ENCODE data around the gene C6orf52.
"Not testable (repeated sequence)": the region's sequence is repeated elsewhere in the genome, so short reads cannot be mapped to it uniquely, and the experiment has no call there.

The C6orf52 gene

DNA sequence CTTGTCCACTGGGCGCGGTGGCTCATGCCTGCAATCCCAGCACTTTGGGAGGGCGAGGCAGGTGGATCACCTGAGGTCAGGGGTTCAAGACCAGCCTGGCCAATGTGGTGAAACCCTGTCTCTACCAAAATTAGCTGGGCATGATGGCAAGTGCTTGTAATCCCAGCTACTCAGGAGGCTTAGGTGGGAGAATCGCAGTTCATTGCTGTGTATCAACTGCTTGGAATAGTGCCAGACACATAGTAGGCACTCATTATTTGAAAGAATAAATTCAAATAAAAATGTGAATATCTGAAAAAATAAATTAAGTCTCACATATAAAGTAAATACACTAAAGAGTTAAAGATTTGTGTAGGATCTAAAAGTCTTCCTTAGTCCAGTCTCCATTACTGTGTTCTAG, 2.2 kb upstream of the C6orf52 start:
- no peak for DNase-seq (ENCODE audit: low read depth)

DNA sequence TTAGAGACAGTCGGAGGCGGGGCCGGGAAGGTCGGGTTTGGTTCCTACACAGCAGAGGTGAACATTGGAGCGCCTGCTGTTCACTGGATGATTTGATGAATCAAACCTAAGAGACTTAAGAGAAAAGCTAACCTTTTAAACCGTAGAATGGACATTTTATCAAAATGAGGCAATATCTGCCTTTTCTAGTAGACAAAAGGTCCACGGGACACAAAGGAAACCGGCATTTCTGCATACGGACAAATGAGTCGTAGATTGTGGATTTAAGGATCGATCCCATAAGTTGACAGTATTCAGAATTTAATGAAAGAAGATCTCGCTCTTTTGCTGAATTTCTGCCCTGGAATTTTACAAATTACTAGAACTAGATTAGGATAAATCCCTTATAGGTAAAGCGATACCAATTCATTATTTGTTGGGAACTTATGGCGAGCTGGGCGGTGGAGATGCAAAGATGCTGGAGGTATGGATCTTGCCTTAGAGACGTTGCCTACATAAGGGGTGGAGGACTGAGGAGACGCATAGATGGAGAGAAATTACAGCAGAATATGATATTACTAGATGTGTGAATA, 756 bp upstream of the C6orf52 start:
- no peak for DNase-seq (ENCODE audit: low read depth)

DNA sequence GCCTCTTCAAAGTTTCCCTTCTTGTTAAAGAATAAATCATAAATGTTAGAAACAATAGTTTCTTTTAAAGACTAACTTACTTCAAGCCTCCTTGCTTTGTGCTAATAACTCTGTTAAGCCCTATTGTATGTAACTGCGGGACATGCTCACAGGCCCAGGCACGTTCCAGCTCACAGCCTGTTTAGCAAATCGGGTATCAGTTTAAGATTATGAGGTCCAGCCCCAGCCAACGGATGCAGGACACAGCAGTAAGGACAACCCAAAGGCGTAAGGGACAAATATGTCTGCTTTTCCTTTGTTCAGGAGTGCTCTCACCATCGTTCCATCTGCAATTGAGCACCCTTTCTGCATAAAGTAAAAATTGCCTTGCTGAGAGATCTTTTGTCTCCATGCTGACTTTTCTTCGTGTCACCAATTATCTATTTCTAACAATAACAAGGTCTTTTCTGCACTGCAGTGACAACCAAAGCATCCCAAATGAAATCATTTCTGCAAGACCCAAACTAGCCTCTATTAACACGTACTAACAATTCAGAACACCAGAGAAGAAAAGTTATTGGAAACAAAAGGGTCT, 1.4 kb downstream of the C6orf52 start:
- DNase-seq (ENCODE audit: low read depth): no peak

DNA sequence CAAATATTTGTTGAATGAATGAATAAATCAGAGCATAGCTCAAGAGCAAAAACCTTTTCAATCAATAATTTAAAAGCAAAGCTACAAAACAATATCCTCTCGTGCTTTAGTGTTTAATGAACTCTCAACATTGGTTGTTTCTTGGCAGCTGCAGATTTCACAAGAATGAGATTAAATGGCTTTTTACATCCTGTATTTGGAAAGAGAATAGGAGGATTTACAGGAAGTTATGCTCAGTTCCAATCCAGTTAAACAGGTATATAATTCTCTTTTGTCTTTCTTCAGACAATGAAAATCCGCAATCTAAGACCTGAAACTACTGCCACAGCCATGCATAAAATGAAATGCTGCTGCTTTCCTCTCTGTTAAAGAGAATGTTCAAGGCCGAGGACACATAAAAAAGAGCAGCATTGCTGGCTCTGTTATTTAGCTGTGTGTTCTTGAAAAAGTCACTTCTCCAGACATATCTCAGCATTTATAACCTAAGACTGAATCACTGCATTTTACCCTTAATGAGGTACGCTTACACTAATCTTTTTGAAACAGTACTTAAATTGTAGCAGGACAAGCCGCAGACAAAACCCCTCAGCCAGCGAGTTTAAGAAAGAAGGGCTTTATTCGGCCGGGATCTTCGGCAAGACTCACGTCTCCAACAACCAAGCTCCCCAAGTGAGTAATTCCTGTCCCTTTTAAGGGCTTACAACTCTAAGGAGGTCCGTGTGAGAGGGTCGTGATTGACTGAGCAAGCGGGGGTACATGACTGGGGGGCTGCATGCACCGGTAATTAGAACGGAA, 3.6 kb downstream of the C6orf52 start:
- DNase-seq (ENCODE audit: low read depth): no peak

DNA sequence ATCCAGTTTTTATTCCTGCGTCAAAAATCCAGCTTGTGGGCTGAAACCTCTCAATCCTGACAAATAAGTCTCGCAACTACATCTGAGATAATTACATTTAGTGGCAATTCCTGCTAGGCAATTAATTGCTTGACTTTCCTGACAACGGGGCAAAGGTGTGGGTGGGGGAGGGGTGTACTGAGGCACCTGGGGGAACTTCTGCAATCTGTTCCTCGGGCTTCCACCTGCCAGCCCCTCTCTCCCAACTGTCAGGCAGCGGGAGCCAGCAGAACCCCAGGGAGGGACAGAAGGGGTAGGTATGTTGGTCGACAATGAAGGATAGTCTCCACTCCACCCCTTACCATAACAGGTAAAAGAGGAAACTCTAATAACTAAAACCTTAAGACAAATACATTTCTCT, 6.8 kb downstream of the C6orf52 start:
- no peak for DNase-seq (ENCODE audit: low read depth)

DNA sequence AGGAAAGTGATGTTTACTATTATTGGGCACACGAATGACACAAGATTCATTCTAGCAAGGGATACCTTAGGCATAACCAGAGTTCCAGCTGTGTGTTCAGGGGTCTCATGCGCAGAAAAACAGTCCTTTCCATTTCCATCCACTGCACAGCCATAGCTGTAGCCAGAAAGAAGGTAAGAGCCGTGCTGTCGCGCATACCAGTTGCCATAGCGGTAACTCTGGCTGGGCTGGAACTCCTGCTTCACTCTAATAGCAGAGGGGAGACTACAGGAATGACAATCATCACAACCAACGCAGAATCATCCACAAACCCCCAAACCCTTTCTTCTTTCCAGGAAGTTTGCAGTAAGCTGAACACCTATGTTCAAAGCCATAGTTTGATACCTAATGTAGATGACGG, 7.5 kb downstream of the C6orf52 start:
- DNase-seq (ENCODE audit: low read depth): no peak

DNA sequence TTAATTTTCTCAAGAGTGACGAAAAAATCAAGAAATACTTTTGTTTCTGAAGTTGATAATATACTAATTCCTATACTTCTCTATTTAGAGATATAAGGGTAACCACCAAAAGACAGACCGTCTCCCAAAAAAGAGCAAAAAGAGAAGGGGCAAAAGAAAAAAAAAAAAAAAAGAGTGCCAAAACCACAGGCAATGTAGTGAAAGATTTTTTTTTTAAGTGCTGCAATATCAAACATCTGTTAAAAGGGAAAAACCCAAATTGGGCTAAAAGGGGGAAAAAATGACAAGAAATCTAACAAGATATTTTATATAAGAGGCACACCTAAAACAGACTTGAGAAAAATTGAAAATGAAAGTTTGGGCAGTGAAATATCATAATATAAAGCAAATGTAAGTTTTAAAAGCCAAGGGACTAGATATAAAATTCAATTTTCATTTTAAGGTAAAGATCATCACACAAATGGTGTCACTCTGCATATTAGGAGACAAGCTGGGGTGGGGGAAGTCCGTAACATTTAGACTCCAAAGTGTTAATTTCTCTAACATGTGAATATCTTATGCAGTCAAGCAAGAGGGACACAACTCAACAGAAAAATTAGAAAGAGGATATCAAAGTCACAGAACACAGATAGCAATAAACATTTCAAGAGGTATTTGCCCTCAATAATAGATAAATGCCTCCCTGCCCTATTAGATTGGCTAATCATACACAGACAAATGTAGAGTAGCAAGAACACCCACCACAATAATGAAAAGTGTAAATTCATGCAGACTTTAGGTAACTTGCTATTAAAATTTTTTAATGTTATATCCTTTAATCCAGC, 9.1 kb downstream of the C6orf52 start:
- DNase-seq (ENCODE audit: low read depth): no peak

DNA sequence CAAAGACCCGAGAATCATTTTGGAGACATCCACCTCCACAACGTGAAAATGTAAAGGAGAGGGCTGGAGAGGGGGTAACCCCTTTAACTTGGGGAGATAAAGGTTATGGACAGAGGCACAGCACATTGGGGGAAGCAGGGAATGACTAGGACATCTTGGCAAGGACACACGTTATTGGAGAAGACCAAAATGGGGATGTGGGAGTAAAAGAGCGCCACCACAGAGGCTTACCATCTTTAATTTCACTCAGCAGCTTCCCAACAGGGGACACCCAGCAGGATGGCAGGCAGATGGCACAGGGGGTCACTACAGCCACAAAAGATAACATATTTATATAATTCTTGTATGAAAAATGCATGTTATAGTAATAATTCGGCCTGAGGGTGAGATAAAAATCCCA, 9.8 kb downstream of the C6orf52 start:
- DNase-seq (ENCODE audit: low read depth): no peak

DNA sequence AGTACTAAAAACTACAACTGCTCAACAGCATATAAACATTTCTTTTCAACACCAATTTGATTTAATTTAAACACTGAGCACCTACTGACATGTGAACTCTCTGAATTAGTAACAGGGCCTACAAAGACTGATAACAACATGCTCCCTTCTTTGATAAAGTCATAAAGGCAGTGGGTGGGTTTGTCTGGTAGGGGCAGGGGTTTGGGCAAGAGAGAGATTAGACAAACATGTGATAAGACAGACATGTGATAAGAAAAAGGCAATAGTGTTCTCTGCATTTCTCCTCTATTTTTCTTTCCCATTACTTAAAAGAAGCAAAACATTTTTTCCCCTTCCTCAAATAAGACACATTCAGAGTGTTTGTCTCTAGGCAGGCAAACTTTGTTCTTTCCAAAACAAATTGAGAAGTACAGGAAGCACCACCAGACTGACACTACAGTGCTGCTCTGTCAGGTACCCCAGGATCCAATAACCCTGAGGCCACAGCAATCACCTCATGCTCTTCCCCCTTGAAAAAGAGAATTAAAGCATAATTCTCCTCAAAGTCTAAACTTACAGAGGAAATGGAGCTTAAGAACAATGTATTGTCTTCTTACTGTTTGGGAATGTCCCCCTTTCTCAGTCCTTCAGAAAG, 11.9 kb downstream of the C6orf52 start:
- no peak for DNase-seq (ENCODE audit: low read depth)

DNA sequence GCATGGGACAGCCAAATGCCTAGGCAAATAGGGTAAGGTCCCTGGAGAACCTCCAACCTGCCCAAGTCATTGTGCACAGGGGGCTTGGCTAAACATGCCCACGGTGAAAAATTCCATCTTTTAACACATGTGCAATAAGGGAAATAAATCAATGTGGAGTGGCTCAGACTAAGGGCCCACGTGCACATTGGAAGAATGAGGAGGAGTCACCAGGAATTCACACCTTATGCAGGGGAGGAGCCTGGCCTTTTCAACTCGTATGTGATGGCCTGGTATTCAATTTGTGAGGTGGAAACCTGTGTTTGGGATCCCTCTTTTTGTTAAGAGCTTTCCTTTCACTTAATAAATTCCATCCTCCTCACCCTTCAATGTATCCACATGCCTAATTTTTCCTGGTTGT, 12.6 kb downstream of the C6orf52 start:
- DNase-seq (ENCODE audit: low read depth): no peak

DNA sequence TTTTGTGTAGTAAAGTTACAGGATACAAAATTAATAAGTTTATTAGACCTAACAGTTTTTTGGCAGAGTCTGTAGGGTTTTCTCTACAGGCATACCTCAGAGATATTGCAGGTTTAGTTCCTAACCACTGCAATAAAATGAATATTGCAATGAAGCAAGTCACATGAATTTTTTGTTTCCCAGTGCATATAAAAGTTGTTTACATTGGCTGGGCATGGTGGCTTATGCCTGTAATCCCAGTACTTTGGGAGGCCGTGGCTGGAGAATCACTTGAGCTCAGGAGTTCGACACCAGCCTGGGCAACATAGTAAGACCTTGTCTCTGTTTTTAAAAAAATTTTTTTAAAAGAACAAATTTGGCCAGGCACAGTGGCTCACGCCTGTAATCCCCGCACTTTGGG, 16.0 kb downstream of the C6orf52 start:
- no peak for DNase-seq (ENCODE audit: low read depth)

DNA sequence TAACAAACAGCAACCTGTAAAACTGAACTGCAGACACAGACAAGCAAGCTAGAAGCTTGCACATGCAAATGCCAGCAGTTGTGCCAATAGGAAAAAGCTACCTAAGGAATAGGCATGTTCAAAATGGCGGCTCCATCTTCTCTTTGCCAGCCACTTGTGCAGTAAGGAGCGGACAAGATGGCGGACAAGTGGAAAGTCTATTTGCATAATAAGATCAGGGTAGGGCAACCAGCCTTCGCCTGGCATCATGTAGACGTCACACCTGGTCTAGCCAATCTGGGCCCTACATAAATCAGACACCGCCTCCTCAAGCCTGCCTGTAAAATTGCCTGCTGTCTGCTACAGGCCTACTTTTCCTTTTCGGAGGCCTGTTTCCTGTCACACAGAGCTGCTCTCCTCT, 18.0 kb downstream of the C6orf52 start:
- DNase-seq (ENCODE audit: low read depth): no peak

DNA sequence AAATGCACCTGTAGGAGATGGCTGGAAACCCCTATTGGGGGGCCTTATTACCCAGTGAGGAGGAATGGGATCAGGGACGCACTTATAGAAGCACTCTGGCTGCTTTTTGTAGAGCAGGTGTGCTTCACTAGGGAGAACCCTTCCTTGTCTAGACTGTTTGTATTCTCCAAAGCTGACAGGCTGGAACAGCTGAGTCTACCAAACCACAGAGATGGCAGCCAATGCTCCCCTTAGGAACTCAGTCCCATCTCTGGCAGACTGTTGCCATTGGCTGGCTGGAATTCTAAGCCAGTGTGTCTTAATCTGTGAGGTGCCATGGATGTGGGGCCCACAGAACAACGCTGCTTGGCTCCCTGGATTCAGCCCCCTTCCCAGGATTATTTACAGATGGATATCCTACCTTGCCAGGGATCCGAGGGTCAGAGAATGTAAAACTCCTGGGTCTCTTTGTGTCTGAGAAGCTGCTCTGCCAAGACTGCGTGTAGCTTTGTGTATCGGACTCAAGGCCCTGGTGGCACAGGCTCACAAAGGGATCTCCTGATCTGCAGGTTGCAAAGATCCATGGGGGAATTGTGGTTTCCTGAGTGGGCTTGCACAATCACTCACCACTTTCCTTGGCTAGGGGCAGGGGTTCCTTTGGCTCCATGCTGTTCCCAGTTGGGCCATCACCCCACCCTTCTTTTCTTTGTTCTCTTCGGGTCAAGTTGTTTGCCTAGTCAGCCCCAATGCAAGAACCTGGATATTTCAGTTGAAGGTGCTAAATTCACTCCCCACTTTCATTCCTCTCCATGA, 26.1 kb downstream of the C6orf52 start:
- no peak for DNase-seq (ENCODE audit: low read depth)

DNA sequence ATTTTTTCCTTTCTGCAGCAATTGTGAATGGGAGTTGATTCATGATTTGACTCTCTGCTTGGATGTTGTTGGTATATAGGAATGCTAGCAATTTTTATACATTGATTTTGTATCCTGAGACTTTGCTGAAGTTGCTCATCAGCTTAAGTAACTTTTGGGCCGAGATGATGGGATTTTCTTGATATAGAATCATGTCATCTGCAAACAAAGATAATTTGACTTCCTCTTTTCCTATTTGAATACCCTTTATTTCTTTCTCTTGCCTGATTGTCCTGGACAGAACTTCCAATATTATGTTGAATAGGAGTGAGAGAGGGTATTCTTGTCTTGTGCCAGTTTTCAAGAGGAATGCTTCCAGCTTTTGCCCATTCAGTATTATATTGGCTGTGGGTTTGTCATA, 28.8 kb downstream of the C6orf52 start:
- not testable (repeated sequence) for DNase-seq (ENCODE audit: low read depth)

DNA sequence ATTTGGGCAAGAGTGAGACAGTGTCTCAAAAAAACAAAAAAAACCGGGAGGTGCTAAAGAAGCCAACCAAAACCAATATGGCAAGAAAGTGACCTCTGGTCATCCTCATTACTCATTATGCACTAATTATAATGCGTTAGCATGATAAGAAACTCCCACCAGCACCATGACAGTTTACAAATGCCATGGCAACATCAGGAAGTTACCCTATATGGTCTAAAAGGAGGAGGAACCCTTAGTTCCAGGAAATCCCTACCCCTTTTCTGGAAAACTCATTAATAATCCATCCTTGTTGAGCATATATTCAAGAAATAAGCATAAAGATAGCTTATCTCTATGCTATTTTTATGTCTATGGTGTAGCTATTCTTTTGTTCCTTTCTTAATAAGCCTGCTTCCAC, 31.7 kb downstream of the C6orf52 start:
- DNase-seq (ENCODE audit: low read depth): no peak

DNA sequence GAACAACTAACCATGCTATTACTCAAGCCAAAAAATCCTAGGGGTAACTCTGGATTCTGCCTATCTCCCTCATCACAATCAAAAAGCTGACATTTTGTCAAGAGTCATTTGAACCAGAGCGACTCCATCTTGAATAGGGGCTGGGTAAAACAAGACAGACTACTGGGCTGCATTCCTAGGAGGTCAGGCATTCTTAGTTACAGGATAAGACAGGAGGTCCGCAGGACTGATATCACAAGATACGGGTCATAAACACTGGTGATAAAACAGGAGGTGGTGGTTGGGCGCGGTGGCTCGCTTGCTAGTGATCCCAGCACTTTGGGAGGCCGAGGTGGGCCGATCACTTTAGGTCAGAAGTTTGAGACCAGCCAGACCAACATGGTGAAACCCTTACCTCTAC, 32.2 kb downstream of the C6orf52 start:
- DNase-seq (ENCODE audit: low read depth): no peak

DNA sequence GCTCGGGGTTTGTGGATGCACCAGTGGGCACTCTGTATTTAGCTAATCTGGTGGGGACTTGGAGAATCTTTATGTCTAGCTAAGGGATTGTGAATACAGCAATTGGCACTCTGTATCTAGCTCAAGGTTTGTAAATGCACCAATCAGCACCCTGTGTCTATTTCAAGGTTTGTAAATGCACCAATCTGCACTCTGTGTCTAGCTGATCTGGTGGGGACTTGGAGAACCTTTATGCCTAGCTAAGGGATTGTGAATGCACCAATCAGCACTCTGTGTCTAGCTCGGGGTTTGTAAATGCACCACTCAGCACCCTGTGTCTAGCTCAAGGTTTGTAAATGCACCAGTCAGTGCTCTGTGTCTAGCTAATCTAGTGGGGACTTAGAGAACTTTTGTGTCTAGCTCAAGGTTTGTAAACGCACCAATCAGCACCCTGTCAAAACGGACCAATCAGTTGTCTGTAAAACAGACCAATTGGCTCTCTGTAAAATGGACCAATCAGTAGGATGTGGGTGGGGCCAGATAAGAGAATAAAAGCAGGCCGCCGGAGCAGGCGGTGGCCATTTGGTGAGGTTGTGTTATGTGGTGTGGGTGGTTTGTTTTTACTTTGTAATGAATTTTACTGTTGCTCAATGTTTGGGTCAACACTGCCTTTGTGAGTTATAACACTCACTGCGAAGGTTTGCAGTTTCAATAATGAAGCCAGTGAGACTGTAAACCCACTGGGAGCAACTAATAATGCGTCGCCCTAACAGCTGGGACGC, 33.8 kb downstream of the C6orf52 start:
- not testable (repeated sequence) for DNase-seq (ENCODE audit: low read depth)

DNA sequence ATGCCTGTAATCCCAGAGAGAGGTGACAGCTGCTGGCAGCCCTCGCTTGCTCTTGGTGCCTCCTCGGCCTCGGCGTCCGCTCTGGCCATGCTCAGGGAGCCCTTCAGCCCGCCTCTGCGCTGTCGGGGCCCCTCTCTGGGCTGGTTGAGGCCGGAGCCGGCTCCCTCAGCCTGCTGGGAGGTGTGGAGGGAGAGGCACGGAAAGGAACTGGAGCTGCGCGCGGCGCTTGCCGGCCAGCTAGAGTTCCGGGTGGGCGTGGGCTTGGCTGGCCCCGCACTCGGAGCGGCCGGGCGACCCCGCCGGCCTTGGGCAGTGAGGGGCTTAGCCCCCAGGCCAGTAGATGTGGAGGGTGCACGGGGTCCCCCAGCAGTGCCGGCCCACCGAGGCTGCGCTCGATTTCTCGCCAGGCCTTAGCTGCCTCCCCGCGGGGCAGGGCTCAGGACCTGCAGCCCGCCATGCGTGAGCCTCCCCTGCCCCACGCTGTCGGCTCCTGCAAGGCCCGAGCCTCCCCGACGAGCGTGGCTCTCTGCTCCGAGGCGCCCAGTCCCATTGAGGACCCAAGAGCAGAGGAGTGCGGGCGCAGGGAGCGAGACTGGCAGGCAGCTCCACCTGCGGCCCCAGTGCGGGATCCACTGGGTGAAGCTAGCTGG, 34.6 kb downstream of the C6orf52 start:
- DNase-seq (ENCODE audit: low read depth): no peak

DNA sequence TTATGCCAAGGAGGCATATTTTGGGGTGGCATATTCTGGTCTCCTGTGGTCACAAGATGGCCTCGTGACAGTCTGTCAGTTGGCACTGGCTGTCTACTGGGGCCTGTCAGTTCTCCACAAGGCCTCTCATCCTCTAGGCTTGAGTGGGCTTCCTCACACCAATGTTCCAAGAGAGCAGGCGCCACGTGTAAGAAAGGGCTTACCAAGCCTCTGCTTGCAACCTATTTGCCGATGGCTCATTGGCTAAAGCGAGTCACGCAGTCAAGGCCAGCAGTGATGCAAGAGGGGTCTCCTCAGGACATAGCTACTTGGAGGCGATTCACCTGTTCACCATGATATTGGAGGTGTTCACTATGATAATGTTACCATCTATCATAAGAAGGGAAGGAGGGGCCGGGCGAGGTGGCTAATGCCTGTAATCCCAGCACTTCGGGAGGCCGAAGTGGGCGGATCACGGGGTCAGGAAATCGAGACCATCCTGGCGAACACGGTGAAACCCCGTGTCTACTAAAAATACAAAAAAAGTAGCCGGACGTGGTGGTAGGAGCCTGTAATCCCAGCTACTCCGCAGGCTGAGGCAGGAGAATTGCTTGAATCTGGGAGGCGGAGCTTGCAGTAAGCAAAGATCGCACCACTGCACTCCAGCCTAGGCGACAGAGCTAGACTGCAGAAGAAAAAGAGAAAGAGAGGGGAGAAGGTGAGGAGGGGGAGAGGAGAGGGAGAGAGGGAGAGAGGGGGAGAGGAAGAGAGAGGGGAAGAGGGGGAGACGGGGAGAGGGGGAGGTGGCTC, 35.3 kb downstream of the C6orf52 start:
- DNase-seq (ENCODE audit: low read depth): no peak
